Transverse colon (tissue), 4 donors: ENCODE measurements around the gene ALDH8A1. TPM values are rescaled to one million over a fixed set of nuclear protein-coding genes. Genes with fewer than 3 reads are reported as not detected.

Source experiments
- DNase-seq: peaks from one replicate; pipeline ENCODE4 v3.0.0-alpha.2; 2019
- H3K27ac ChIP-seq, 4 donors: fragments of 200-600 bp; sonication (generic); 2 replicates each; pipeline ENCODE4 v1.5.1; 2016 to 2018; ENCODE audit warnings: inconsistent platforms in 4 of 4
- H3K27me3 ChIP-seq: fragments of 200-600 bp; sonication (generic); 2 replicates; pipeline ENCODE4 v1.5.1; 2017; ENCODE audit warnings: inconsistent platforms
- H3K36me3 ChIP-seq, 4 donors: fragments of 200-600 bp; sonication (generic); 2 replicates each; pipeline ENCODE4 v1.5.1; 2017 to 2019; ENCODE audit warnings: inconsistent platforms in 4 of 4
- H3K4me1 ChIP-seq, 4 donors: fragments of 200-600 bp; sonication (generic); 2 replicates each; pipeline ENCODE4 v1.5.1; 2017 to 2020; ENCODE audit warnings: inconsistent platforms in 4 of 4
- H3K4me3 ChIP-seq, 4 donors: fragments of 200-600 bp; sonication (generic); 1 replicate in 1 of 4; 2 replicates in 3 of 4; pipeline versions ENCODE4 v1.5.1 to v1.6.1; 2017 to 2019; ENCODE audit warnings: inconsistent platforms in 4 of 4
- H3K9me3 ChIP-seq, 2 donors: fragments of 200-600 bp; sonication (generic); 2 replicates each; pipeline ENCODE4 v1.5.1; 2017 to 2019; ENCODE audit warnings: inconsistent platforms in 2 of 2
- CTCF ChIP-seq, 5 experiments: fragments of 200-600 bp in 3 of 5; fragments of 450-650 bp in 2 of 5; sonication (generic) in 3 of 5; IDR thresholded peaks; 1 replicate in 2 of 5; 2 replicates in 3 of 5; pipeline ENCODE4 v1.5.1; 2016 to 2017; ENCODE audit warnings: antibody characterized with exemption in 5 of 5, inconsistent platforms in 3 of 5, mild to moderate bottlenecking in 2 of 5, moderate library complexity in 1 of 5
- EP300 ChIP-seq: sonication (generic); formaldehyde crosslinking; IDR thresholded peaks from one replicate; pipeline ENCODE4 v1.6.1; 2017; ENCODE audit warnings: antibody characterized with exemption, low read depth
- POLR2A ChIP-seq: fragments of 450-650 bp; IDR thresholded peaks from one replicate; pipeline ENCODE4 v1.6.1; 2016; ENCODE audit warnings: antibody characterized with exemption, mild to moderate bottlenecking, moderate library complexity
- POLR2AphosphoS5 ChIP-seq, 3 donors: sonication (generic); formaldehyde crosslinking; IDR thresholded peaks; one replicate each; pipeline ENCODE4 v1.6.1; 2016; ENCODE audit warnings: antibody characterized with exemption in 3 of 3
- WGBS, 2 donors: methylation state at CpG; one replicate each; pipeline ENCODE4 v1.1.5; 2018; ENCODE audit warnings: low coverage in 1 of 2; 5-methylcytosine and 5-hydroxymethylcytosine counted together
- in situ Hi-C, 4 donors: fragments of 200-750 bp; cut with MboI; loops; one replicate each; pipeline versions ENCODE4 v1.15.0 to v1.15.1; 2017; ENCODE audit warnings: low sequenced_read_pairs in 3 of 4, low pct_ligation_motif_present in 1 of 4, low pct_unique_long_range_greater_than_20kb in 1 of 4
- intact Hi-C: fragments of 100-400 bp; cut with DNase I; formaldehyde crosslinking; loops from one replicate; pipeline ENCODE4 v1.15.1; 2023; ENCODE audit warnings: low total_unique reads
- total RNA-seq, 4 donors: library from RNA; depleted of rRNA; stranded (reverse); fragments of >200 nt; gene quantifications; one replicate each; pipeline ENCODE4 v1.1.0, GENCODE V29; 2016

The ALDH8A1 gene
- total RNA-seq, 4 donors from 2014 or later = 1.1 to 2.9 (median 2.5) TPM; not detected in 1

- in situ Hi-C loops (no loop called here), intact Hi-C loops (no loop called here)
- no peak for DNase-seq
- TF ChIP-seq POLR2AphosphoS5 (IDR thresholded peaks at IDR 0.05) = no peak
- no peak for TF ChIP-seq POLR2A
- no peak for TF ChIP-seq CTCF (IDR thresholded peaks at IDR 0.05)
- no peak for TF ChIP-seq EP300
- Histone ChIP-seq H3K4me3 (no peak overlapping the region), H3K27ac (no peak overlapping the region), H3K27me3 (no peaks in the 10 kb centered on the region), H3K36me3 (no peaks in the 10 kb centered on the region), H3K4me1 (no peaks in the 10 kb centered on the region), H3K9me3 (no peaks in the 10 kb centered on the region)
- WGBS, 2 donors = 82% methylated on average over 6 of the region's 6 CpGs; no CpG with 5 or more reads in 1 of the 2 donors
These were observed 28.1 kb downstream of the ALDH8A1 start for GRCh38 chr6:134921721-134922261.

GRCh38 chr6:134921276-134921675, 28.6 kb downstream of the ALDH8A1 start:
- Histone ChIP-seq H3K27me3 (no peaks in the 10 kb centered on the region), H3K4me1 (no peaks in the 10 kb centered on the region), H3K36me3 (no peaks in the 10 kb centered on the region), H3K27ac (no peak overlapping the region), H3K4me3 (no peak overlapping the region), H3K9me3 (no peaks in the 10 kb centered on the region)
- DNase-seq = no peak
- intact Hi-C loops = no loop called here
- 93% methylated on average over 5 of the region's 5 CpGs; no CpG with 5 or more reads in 1 of the 2 donors for WGBS, 2 donors
- in situ Hi-C loops = no loop called here
- TF ChIP-seq EP300 (no peak), CTCF (IDR thresholded peaks at IDR 0.05) (no peak), POLR2A (no peak), POLR2AphosphoS5 (IDR thresholded peaks at IDR 0.05) (no peak)

GRCh38 chr6:134920422-134920821, 29.5 kb downstream of the ALDH8A1 start:
- Histone ChIP-seq H3K4me3 (no peak overlapping the region), H3K4me1 (no peaks in the 10 kb centered on the region), H3K27me3 (no peaks in the 10 kb centered on the region), H3K27ac (no peak overlapping the region), H3K9me3 (no peaks in the 10 kb centered on the region), H3K36me3 (no peaks in the 10 kb centered on the region)
- in situ Hi-C loops (no loop called here), intact Hi-C loops (no loop called here)
- TF ChIP-seq CTCF (IDR thresholded peaks at IDR 0.05) (no peak), POLR2A (no peak), POLR2AphosphoS5 (IDR thresholded peaks at IDR 0.05) (no peak), EP300 (no peak)
- DNase-seq = no peak
- 47 to 78% methylated on average over 2 of the region's 2 CpGs for WGBS, 2 donors

- DNase-seq = no peak
- Histone ChIP-seq H3K36me3 (no peaks in the 10 kb centered on the region), H3K27me3 (no peaks in the 10 kb centered on the region), H3K4me3 (no peak overlapping the region), H3K4me1 (no peaks in the 10 kb centered on the region), H3K9me3 (no peaks in the 10 kb centered on the region), H3K27ac (no peak overlapping the region)
- 91 to 100% methylated on average over 3 to 17 of the region's 17 CpGs for WGBS, 2 donors
- TF ChIP-seq POLR2A (no peak), POLR2AphosphoS5 (IDR thresholded peaks at IDR 0.05) (no peak), CTCF (IDR thresholded peaks at IDR 0.05) (no peak), EP300 (no peak)
- in situ Hi-C loops = no loop called here
- intact Hi-C loops = no loop called here
These were observed 31.4 kb downstream of the ALDH8A1 start for GRCh38 chr6:134918418-134918961.
